H1 (cell line): ENCODE measurements around the gene FBXW5. TPM values are rescaled to one million over a fixed set of nuclear protein-coding genes. Genes with fewer than 3 reads are reported as not detected.
A peak's percentile ranks its signal among the peaks of the same experiment; 100 is the strongest.

Experiments
- CTCF ChIA-PET: fragments of 300-600 bp; sonication (Branson Sonifier 250); formaldehyde crosslinking; loops from one replicate; lab custom pipeline; 2021; ENCODE audit not compliant: partially characterized antibody; lab: Charles Lee
- POLR2A ChIA-PET: fragments of 300-600 bp; sonication (Branson Sonifier 250); formaldehyde crosslinking; loops from one replicate; lab custom pipeline; 2021; ENCODE audit warnings: inconsistent platforms; ENCODE audit not compliant: partially characterized antibody; lab: Charles Lee
- DNase-seq, 2 experiments: peaks; one replicate each; pipeline versions ENCODE4 v3.0.0 to v3.0.0-alpha.2; 2010 to 2022; ENCODE audit warnings: low spot score in 2 of 2, low read depth in 1 of 2, mixed read lengths in 1 of 2
- FAIRE-seq: peaks from 2 replicates; lab custom pipeline; 2011; peaks lifted over from hg19 to GRCh38; lab: Jason Lieb, UNC
- H2AFZ ChIP-seq: 2 replicates; pipeline ENCODE4 v1.8.1; 2012; ENCODE audit warnings: low read length, inconsistent platforms
- H2AK5ac ChIP-seq: 2 replicates; pipeline ENCODE4 v1.6.1; 2013; ENCODE audit warnings: low read depth, low read length
- H2BK120ac ChIP-seq: replicated peaks from 2 replicates; pipeline ENCODE3; 2013; ENCODE audit warnings: low read depth, low read length, inconsistent platforms
- H2BK12ac ChIP-seq: 2 replicates; pipeline ENCODE4 v1.6.1; 2013; ENCODE audit warnings: low read depth, low read length
- H2BK15ac ChIP-seq: 2 replicates; pipeline ENCODE4 v1.6.1; 2013; ENCODE audit warnings: low read length
- H2BK20ac ChIP-seq: 2 replicates; pipeline ENCODE4 v1.6.1; 2013; ENCODE audit warnings: low read length
- H2BK5ac ChIP-seq: 2 replicates; pipeline ENCODE4 v1.6.1; 2013; ENCODE audit warnings: low read depth, low read length
- H3K14ac ChIP-seq: 2 replicates; pipeline ENCODE4 v1.6.1; 2013; ENCODE audit warnings: inconsistent platforms; ENCODE audit not compliant: insufficient read length
- H3K18ac ChIP-seq: 2 replicates; pipeline ENCODE4 v1.6.1; 2013; ENCODE audit warnings: low read length; ENCODE audit errors: extremely low read depth
- H3K23ac ChIP-seq: 2 replicates; pipeline ENCODE4 v1.6.1; 2013; ENCODE audit warnings: inconsistent platforms; ENCODE audit not compliant: insufficient read length
- H3K23me2 ChIP-seq: 2 replicates; pipeline ENCODE4 v1.6.1; 2013; ENCODE audit warnings: low read depth, low read length
- H3K27ac ChIP-seq: 2 replicates; pipeline ENCODE4 v1.6.1; 2011; ENCODE audit warnings: low read depth, low read length, inconsistent platforms
- H3K27me3 ChIP-seq, 4 experiments: replicated peaks in 1 of 4; 1 replicate in 1 of 4; 2 replicates in 3 of 4; pipeline versions ENCODE4 v1.6.1 to v1.8.1; 2011 to 2013; ENCODE audit warnings: low read length in 3 of 4, mild to moderate bottlenecking in 3 of 4, inconsistent platforms in 2 of 4, mixed read lengths in 2 of 4, moderate library complexity in 1 of 4; ENCODE audit not compliant: control insufficient read depth in 3 of 4, insufficient read depth in 3 of 4; ENCODE audit errors: extremely low read depth in 1 of 4
- H3K36me3 ChIP-seq, 4 experiments: 2 replicates each; pipeline versions ENCODE4 v1.6.1 to v1.8.1; 2011 to 2013; ENCODE audit warnings: mild to moderate bottlenecking in 4 of 4, low read length in 3 of 4, moderate library complexity in 2 of 4, control low read depth in 1 of 4, inconsistent platforms in 1 of 4; ENCODE audit not compliant: insufficient read depth in 4 of 4, control insufficient read depth in 2 of 4
- H3K4ac ChIP-seq: replicated peaks from 2 replicates; pipeline ENCODE3; 2013; ENCODE audit warnings: low read length, low read depth, mixed read lengths, inconsistent platforms; ENCODE audit not compliant: insufficient read length
- H3K4me1 ChIP-seq, 4 experiments: replicated peaks in 1 of 4; 1 replicate in 1 of 4; 2 replicates in 3 of 4; pipeline versions ENCODE4 v1.6.1 to v1.8.1; 2011 to 2013; ENCODE audit warnings: low read length in 3 of 4, inconsistent platforms in 2 of 4, mixed read lengths in 1 of 4; ENCODE audit not compliant: insufficient read depth in 4 of 4, control insufficient read depth in 3 of 4
- H3K4me2 ChIP-seq, 2 experiments: 2 replicates each; pipeline versions ENCODE4 v1.6.1 to v1.8.1; 2011 to 2013; ENCODE audit warnings: low read depth in 2 of 2, low read length in 2 of 2, control low read depth in 1 of 2, inconsistent platforms in 1 of 2, mild to moderate bottlenecking in 1 of 2; ENCODE audit not compliant: insufficient read depth in 1 of 2
- H3K4me3 ChIP-seq, 4 experiments: fragments of 200-600, 300-600 bp in 1 of 4; sonication (generic), shearing (Covaris generic), sonication (Bioruptor Twin) in 1 of 4; 2 replicates each; pipeline versions ENCODE4 v1.5.1 to v1.8.1; 2011 to 2016; ENCODE audit warnings: low read length in 4 of 4, low read depth in 3 of 4, control low read depth in 2 of 4, inconsistent platforms in 2 of 4, mild to moderate bottlenecking in 2 of 4, mixed read lengths in 1 of 4, moderate library complexity in 1 of 4; ENCODE audit not compliant: insufficient read depth in 2 of 4; ENCODE audit errors: extremely low read depth in 1 of 4
- H3K56ac ChIP-seq: replicated peaks from 2 replicates; pipeline ENCODE3; 2013; ENCODE audit warnings: low read depth, mild to moderate bottlenecking, mixed read lengths, low read length, inconsistent platforms; ENCODE audit not compliant: insufficient read length
- H3K79me1 ChIP-seq: 2 replicates; pipeline ENCODE4 v1.6.1; 2013; ENCODE audit warnings: low read depth, low read length, control low read depth
- H3K79me2 ChIP-seq, 2 experiments: 2 replicates each; pipeline versions ENCODE4 v1.6.1 to v1.8.1; 2012 to 2013; ENCODE audit warnings: low read length in 2 of 2, mild to moderate bottlenecking in 2 of 2, inconsistent platforms in 1 of 2; ENCODE audit not compliant: insufficient read depth in 2 of 2, control insufficient read depth in 1 of 2
- H3K9ac ChIP-seq, 4 experiments: replicated peaks in 1 of 4; 1 replicate in 1 of 4; 2 replicates in 3 of 4; pipeline versions ENCODE4 v1.6.1 to v1.8.1; 2011 to 2013; ENCODE audit warnings: low read depth in 3 of 4, low read length in 3 of 4, control low read depth in 2 of 4, mild to moderate bottlenecking in 2 of 4, moderate library complexity in 2 of 4, inconsistent platforms in 1 of 4; ENCODE audit errors: extremely low read depth in 1 of 4
- H3K9me3 ChIP-seq, 2 experiments: 2 replicates each; pipeline versions ENCODE4 v1.6.1 to v1.8.1; 2012 to 2013; ENCODE audit warnings: mild to moderate bottlenecking in 2 of 2, moderate library complexity in 2 of 2, control low read depth in 1 of 2, inconsistent platforms in 1 of 2, low read depth in 1 of 2, low read length in 1 of 2, mixed read lengths in 1 of 2; ENCODE audit not compliant: insufficient read depth in 2 of 2
- H4K20me1 ChIP-seq, 2 experiments: replicated peaks in 1 of 2; 2 replicates each; pipeline versions ENCODE3 to v1.8.1; 2011 to 2013; ENCODE audit warnings: inconsistent platforms in 2 of 2, low read length in 2 of 2, mild to moderate bottlenecking in 1 of 2; ENCODE audit not compliant: insufficient read depth in 2 of 2, control insufficient read depth in 1 of 2
- H4K5ac ChIP-seq: 2 replicates; pipeline ENCODE4 v1.6.1; 2013; ENCODE audit warnings: low read length, low read depth, mixed read lengths, inconsistent platforms; ENCODE audit not compliant: insufficient read length
- H4K8ac ChIP-seq: 2 replicates; pipeline ENCODE4 v1.8.0; 2013; ENCODE audit warnings: mild to moderate bottlenecking, moderate library complexity, low read length, inconsistent platforms; ENCODE audit not compliant: insufficient read depth; ENCODE audit errors: extremely low read depth
- H4K91ac ChIP-seq: replicated peaks from 2 replicates; pipeline ENCODE3; 2013; ENCODE audit warnings: low read length, mixed read lengths, inconsistent platforms; ENCODE audit not compliant: insufficient read length
- BCL11A ChIP-seq, 2 experiments: IDR thresholded peaks; one replicate each; pipeline ENCODE4 v1.6.1; 2011; ENCODE audit warnings: low read depth in 2 of 2, low read length in 2 of 2, mild to moderate bottlenecking in 2 of 2
- BRCA1 ChIP-seq: IDR thresholded peaks from 2 replicates; pipeline ENCODE4 v1.6.1; 2012; ENCODE audit warnings: low read depth, low read length, improper control_type of control experiment
- CBX5 ChIP-seq: fragments of 300-800, 300-1000 bp; sonication (generic); IDR thresholded peaks from 2 replicates; pipeline ENCODE4 v1.7.1; 2016; ENCODE audit warnings: antibody characterized with exemption, low read length, low read depth
- CEBPB ChIP-seq: IDR thresholded peaks from 2 replicates; pipeline ENCODE4 v1.6.1; 2012; ENCODE audit warnings: low read depth, low read length
- CTBP2 ChIP-seq: IDR thresholded peaks from 2 replicates; pipeline ENCODE4 v1.7.0; 2011; ENCODE audit warnings: borderline replicate concordance, mild to moderate bottlenecking, moderate library complexity, mixed read lengths, low read length; ENCODE audit not compliant: insufficient read depth, insufficient read length
- E2F6 ChIP-seq: IDR thresholded peaks from 2 replicates; pipeline ENCODE4 v1.6.1; 2012; ENCODE audit warnings: inconsistent platforms
- EGR1 ChIP-seq: IDR thresholded peaks from 2 replicates; pipeline ENCODE4 v1.6.1; 2011; ENCODE audit warnings: low read depth, low read length, borderline replicate concordance
- JUN ChIP-seq: IDR thresholded peaks from 2 replicates; pipeline ENCODE4 v1.6.1; 2011; ENCODE audit warnings: low read depth, mild to moderate bottlenecking, improper control_type of control experiment, low read length
- JUND ChIP-seq: IDR thresholded peaks from 2 replicates; pipeline ENCODE4 v1.6.1; 2011; ENCODE audit warnings: mild to moderate bottlenecking, improper control_type of control experiment, low read length
- SP1 ChIP-seq: IDR thresholded peaks from 2 replicates; pipeline ENCODE4 v1.6.1; 2011; ENCODE audit warnings: low read depth, low read length
- TAF7 ChIP-seq: optimal IDR thresholded peaks from 2 replicates; pipeline ENCODE3; 2011; ENCODE audit warnings: low read depth, mild to moderate bottlenecking, inconsistent platforms, low read length, moderate library complexity, borderline replicate concordance
- ZNF274 ChIP-seq: IDR thresholded peaks from 2 replicates; pipeline ENCODE4 v1.7.0; 2012; ENCODE audit warnings: low read length, borderline replicate concordance; ENCODE audit errors: extremely low read depth
- WGBS, 2 experiments: shearing (Covaris generic) in 1 of 2; methylation state at CpG; one replicate each; pipeline versions ENCODE4 v1.1.6 to v1.1.7; 2013 to 2015; ENCODE audit warnings: low lambda C conversion rate in 2 of 2, mixed read lengths in 2 of 2, inconsistent platforms in 1 of 2, low coverage in 1 of 2, missing lambda C conversion rate in 1 of 2; ENCODE audit not compliant: insufficient replicate concordance in 2 of 2, insufficient coverage in 1 of 2, insufficient read length in 1 of 2; ENCODE audit errors: extremely low coverage in 1 of 2, missing lambda C conversion rate in 1 of 2; 5-methylcytosine and 5-hydroxymethylcytosine counted together
- polyA plus RNA-seq, 7 experiments: library from polyadenylated mRNA; depleted of rRNA in 3 of 7; stranded (reverse) in 5 of 7; unstranded in 2 of 7; fragments of >200 nt in 5 of 7; fragments of 200-250 nt in 2 of 7; gene quantifications; 1 replicate in 5 of 7; 2 replicates in 1 of 7; 4 replicates in 1 of 7; pipeline versions ENCODE4 v1.2.1 to v1.2.3, GENCODE V29; 2011 to 2013; ENCODE audit warnings: missing spikeins in 2 of 7, mixed read lengths in 2 of 7
- total RNA-seq: library from RNA; stranded (reverse); fragmentation: NEBNext Ultra II Directional; extraction: Animal tissue kit (Norgen Biotek cat#: 25700); gene quantifications from 2 replicates; pipeline ENCODE4 v1.2.1, GENCODE V29; 2021
- TF ChIP-seq, protein P1 (sequence below): IDR thresholded peaks from 2 replicates; pipeline ENCODE4 v1.6.1; 2012; ENCODE audit warnings: inconsistent platforms

Gene FBXW5
- total and polyA plus RNA-seq, 2 of the 8 experiments (the other 6 are each of a cell fraction or from before 2014, with no cell fraction given) = 49.0 to 71.0 TPM

- Histone ChIP-seq H2BK20ac (no peak overlapping the region), H3K9ac (no peak overlapping the region), H3K18ac (no peak overlapping the region), H2BK120ac (no peak overlapping the region), H3K36me3 (0 out of 8 replicates have a peak, but pooled peaks cover 0 to under 1% (median 0%) of the 10 kb centered on the region in 4 experiments), H3K79me1 (no peaks in the 10 kb centered on the region), H3K4me3 (no peak overlapping the region), H3K79me2 (no peaks in the 10 kb centered on the region), H3K27ac (no peak overlapping the region), H4K20me1 (peaks cover 0 to 3% of the 10 kb centered on the region in 2 experiments), H4K5ac (no peak overlapping the region), H3K4ac (no peak overlapping the region), H4K8ac (no peak overlapping the region), H3K4me2 (no peak overlapping the region), H2BK5ac (no peak overlapping the region), H3K27me3 (peaks cover 13 to 45% (median 40%) of the 10 kb centered on the region in 4 experiments), H3K14ac (no peak overlapping the region), H3K23ac (no peak overlapping the region), H2AK5ac (no peak overlapping the region), H2BK15ac (0 out of 2 replicates have a peak overlapping the region, but pooled peaks have one; percentile 29), H2BK12ac (no peak overlapping the region), H3K56ac (no peak overlapping the region), H3K9me3 (peaks cover 6% of the 10 kb centered on the region in 2 experiments; a peak in 2 of 4 replicates), H3K4me1 (peaks cover 0 to 8% (median 5%) of the 10 kb centered on the region in 4 experiments; a peak in 4 of 7 replicates), H3K23me2 (peaks cover 18% of the 10 kb centered on the region), H2AFZ (no peak overlapping the region), H4K91ac (no peak overlapping the region)
- FAIRE-seq (no peak), DNase-seq (no peak)
- POLR2A ChIA-PET = interaction anchor here (1.2 kb wide), 1 partner anchor 152 kb away, joined by 3 read pairs; no protein-coding TSS in a partner anchor
- CTCF ChIA-PET = interaction anchor here (0.6 to 6.3 kb wide), 11 partner anchors 11 to 385 kb away, joined by 3 to 31 read pairs (median 5); partner anchors contain the start of gene NPDC1
- WGBS, 2 experiments = 92% methylated on average over 4 of the region's 4 CpGs; no CpG with 5 or more reads in 1 of the 2 experiments
- TF ChIP-seq, protein P1, sequence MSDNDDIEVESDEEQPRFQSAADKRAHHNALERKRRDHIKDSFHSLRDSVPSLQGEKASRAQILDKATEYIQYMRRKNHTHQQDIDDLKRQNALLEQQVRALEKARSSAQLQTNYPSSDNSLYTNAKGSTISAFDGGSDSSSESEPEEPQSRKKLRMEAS = no peak
- TF ChIP-seq TAF7 (no peak), JUN (no peak), BRCA1 (no peak), JUND (no peak), EGR1 (no peak), CBX5 (no peak), CEBPB (no peak), CTBP2 (no peak), E2F6 (no peak), ZNF274 (no peak), BCL11A (IDR thresholded peaks at IDR 0.05; ENCODE audit: low read depth in 2 of 2, low read length in 2 of 2) (no peak), SP1 (no peak)
These were observed 44.3 kb upstream of the FBXW5 start for GRCh38 chr9:136988872-136989271.
